ENCODE results near the gene PIGZ.
A peak's percentile ranks its signal among the peaks of the same experiment; 100 is the strongest.

PIGZ gene

DNA sequence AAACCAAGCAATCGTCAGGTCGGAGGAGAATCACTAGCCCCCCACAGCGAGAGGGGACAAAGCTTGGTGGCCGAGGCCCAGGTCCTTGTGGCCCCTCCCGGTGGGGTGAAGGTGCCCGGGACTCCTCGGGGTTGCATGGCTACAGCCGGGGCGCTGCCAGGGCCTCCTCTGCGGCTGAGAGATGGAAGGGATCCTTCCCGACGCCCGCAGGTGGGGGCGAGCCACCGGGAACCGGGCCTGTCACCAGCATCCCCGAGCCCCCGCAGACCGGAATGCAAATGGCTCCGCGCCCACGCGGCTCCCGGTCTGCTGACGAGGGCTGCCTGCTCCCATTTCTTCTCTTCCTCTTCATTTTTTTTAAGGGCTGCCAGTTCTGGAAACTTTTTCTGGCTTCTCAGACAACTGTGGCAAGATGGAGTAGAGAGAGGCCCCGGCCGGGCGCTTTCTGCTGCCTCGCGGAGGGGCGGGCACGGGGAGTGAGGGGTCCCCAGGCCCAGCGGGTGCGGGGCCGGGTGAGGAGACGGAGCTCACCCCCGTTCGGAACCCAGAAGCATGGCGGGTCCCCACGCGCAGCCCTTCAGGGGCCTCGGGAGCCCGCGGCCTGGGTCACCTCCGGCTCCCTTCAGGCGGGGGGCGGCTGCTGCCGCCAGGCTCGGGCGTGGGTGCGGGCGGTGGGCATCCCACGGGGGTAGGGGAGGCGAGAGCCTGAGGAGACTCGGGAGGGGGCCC, 33.5 kb upstream of the PIGZ start:
- peak; percentile 50 for DNase-seq (ENCODE audit: low spot score)

GRCh38 chr3:197001106-197001971, 32.7 kb upstream of the PIGZ start:
- no peak for DNase-seq (ENCODE audit: low spot score)

- DNase-seq (ENCODE audit: low spot score): no peak
Measured at GRCh38 chr3:197000211-197000610, 31.6 kb upstream of the PIGZ start.

- DNase-seq (ENCODE audit: low spot score): no peak
Measured at GRCh38 chr3:196998966-196999760, 30.5 kb upstream of the PIGZ start.

DNA sequence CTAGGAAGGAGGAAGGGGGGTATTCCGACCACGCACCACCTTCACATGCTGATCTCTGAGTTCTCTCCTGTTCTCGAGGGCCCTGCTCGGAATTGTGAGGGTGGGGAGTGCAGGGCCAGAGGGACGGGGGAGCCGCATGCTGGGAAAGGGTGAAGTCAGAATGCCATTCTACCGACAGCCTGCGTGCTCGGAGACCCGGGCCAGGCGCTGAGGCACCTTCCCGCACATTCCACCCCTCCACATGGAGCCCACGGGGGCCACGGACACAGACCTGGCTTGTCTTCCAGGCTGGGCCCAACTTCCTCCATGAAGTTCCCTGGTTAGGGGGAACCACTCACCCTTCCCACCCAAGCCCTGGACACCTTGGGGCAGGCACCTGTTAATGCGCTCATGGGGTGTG, 28.7 kb upstream of the PIGZ start:
- no peak for DNase-seq (ENCODE audit: low spot score)

- DNase-seq (ENCODE audit: low spot score): no peak
Measured at GRCh38 chr3:196996454-196997265, 28.0 kb upstream of the PIGZ start.

DNA sequence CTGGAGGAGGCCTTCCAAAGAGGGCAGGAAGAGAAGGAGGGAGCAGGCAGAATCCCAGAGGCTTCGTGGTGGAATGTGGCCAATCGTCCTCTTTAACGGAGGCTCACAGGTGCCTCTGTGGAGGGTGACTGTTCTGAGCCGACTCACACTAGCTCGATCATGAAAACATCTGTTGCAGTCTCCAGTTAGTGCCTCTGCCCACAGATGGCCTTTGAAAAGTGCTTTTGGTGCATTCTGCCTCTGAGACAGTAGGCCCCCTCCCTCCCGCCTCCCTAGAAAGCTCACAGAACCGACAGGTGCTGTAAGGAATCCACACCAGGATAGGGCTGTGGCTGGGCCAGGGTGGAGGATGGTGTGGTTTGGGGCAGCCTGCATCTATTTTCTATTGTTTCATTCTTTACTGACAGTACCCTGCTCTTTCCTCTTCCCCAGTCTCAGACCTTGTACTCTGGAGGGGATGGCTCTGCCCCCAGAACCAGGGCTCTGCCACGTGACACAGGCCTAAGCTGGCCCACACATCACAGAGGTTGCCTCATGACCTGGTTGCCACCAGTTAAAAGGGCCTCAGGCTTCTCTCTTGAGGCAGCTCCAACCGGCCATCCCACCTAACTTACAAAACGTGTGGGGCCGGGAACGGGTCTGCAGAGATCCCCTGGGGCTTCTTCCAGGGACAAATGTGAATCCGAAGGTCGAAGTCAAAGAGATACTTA, 27.2 kb upstream of the PIGZ start:
- DNase-seq (ENCODE audit: low spot score): no peak

- no peak for DNase-seq (ENCODE audit: low spot score)
Measured at GRCh38 chr3:196995027-196995426, 26.4 kb upstream of the PIGZ start.

- DNase-seq (ENCODE audit: low spot score): no peak
Measured at GRCh38 chr3:196994056-196994455, 25.4 kb upstream of the PIGZ start.

GRCh38 chr3:196992461-196993065, 23.9 kb upstream of the PIGZ start:
- no peak for DNase-seq (ENCODE audit: low spot score)

DNA sequence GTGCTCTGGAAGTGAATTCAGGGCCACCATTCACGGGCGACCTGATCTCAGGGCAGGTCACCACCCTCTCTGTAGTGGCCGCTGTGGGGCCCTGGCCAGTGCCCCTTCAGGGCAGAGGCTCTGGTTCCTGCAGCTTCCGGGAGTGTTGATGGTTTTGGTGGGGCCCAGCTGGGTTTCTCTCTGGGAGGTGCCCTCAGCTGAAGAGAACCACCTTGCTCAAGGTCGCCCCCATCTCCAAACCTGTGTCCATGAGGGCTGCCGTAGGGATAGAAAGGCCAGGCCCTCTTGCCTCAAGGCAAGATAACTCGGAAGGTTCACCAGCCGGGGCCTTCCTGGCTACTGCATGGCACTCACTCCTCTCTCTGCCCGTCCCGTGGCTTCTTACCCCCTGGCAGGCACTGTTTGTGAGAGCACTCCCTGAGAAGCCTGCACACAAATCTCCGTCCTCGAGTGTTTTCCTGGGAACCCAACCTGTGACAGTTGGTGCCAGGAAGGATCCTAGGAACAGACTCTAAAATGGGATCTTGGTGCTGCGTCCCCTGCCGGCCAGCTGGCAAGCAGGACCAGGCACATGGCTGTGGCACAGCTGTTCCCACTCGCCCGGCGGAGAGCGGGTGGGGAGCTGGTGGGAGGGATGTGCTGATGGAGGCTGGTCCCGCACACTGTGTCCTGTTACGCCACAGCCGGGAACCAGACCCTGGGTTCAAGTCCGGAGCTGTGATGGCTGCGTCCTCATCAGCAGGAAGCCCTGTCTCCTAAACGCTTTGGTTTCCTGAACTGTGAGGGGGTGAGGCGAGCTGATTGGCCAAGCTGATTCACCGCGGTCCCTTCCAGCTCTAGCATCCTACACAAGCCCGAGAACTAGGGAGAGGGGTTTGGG, 23.2 kb upstream of the PIGZ start:
- no peak for DNase-seq (ENCODE audit: low spot score)

GRCh38 chr3:196990601-196991007, 22.0 kb upstream of the PIGZ start:
- no peak for DNase-seq (ENCODE audit: low spot score)

DNA sequence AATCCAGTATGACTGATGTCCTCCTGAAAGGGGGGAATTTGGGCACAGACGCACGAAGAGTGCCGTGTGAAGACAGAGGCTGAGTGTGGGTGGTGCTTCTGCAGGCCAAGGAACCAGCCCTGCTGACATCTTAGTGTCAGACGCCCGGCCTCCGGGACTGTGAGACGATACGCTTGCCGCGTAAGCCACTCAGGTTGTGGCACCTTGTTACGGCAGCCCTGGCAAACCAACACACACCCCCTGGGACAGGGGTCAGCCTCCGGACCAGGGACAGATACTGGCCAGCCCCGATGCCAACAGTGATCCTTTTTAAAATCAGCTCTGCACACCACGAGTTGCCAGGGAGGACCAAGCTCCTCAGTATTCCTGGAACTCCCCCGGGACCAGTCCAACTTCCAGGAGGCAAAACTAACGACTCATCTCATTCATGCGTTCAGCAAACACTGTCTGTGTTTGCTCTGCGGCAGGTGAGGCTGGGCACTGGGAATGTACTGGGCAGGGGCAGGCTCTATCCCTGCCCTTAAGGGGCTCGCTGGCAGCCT, 21.2 kb upstream of the PIGZ start:
- DNase-seq (ENCODE audit: low spot score): peak; percentile 80

DNA sequence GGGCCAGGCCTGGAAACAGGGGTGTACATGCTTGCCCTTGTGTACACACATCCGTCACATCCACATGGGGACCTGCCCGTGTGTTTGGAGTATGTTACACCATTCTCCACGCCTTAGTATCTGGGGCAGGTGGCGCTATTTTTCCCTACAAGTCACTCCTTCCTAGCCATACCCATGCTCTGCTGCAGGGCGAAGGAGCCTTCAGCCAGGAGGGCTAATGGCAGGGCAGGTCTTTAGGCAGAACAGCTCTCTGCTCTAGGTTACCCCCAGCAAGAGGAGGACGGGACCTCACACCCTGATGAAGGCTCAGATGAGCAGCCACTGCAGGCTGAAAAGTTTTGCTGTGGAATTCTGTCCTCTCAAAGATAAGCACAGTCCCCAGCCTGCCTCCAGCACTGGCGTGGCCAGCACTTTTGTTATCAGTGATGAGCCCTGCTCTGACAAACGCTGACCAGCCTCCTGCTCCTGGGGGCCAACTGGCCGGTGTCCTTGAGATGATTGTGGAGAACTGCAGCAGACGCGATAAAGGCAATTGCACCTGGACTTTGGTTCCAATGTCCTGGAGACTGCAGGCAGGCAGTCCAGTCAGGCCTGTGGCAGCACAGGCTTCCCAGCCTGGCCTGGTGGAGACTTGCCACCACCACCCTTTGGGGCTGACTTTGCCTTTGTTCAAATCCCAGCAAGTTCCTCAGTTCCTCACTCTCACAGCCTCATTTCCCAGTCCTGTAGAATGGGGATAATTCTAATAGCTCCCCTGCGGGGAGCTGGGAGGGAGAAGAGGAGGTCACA, 19.8 kb upstream of the PIGZ start:
- no peak for DNase-seq (ENCODE audit: low spot score)

GRCh38 chr3:196987022-196987421, 18.4 kb upstream of the PIGZ start:
- no peak for DNase-seq (ENCODE audit: low spot score)

GRCh38 chr3:196985954-196986885, 17.6 kb upstream of the PIGZ start:
- DNase-seq (ENCODE audit: low spot score): peak; percentile 5

- peak; percentile 3 for DNase-seq (ENCODE audit: low spot score)
Measured at GRCh38 chr3:196985298-196985697, 16.7 kb upstream of the PIGZ start.
